Gastrocnemius medialis (tissue), 4 donors: ENCODE data around the gene ADARB2. TPM values are rescaled to one million over a fixed set of nuclear protein-coding genes. Genes with fewer than 3 reads are reported as not detected.

Experiments used
- ATAC-seq, 2 donors: fragments of 150-250 bp; one replicate each; pipeline ENCODE4 v1.9.1; 2016
- DNase-seq, 2 donors: peaks; one replicate each; pipeline ENCODE4 v3.0.0-alpha.2; 2019
- H3K27ac ChIP-seq, 4 donors: fragments of 200-600 bp; sonication (generic); 1 replicate in 1 of 4; 2 replicates in 3 of 4; pipeline ENCODE4 v1.5.1; 2016 to 2018; ENCODE audit warnings: mild to moderate bottlenecking in 2 of 4, moderate library complexity in 1 of 4
- H3K27me3 ChIP-seq, 3 donors: fragments of 200-600 bp; sonication (generic) in 2 of 3; 1 replicate in 1 of 3; 2 replicates in 2 of 3; pipeline versions ENCODE4 v1.5.1 to v1.6.0; 2016 to 2019; ENCODE audit warnings: mild to moderate bottlenecking in 1 of 3, moderate library complexity in 1 of 3
- H3K36me3 ChIP-seq, 2 donors: fragments of 200-600 bp; sonication (generic) in 1 of 2; one replicate each; pipeline ENCODE4 v1.5.1; 2017 to 2018
- H3K4me1 ChIP-seq, 2 donors: fragments of 200-600 bp; sonication (generic) in 1 of 2; one replicate each; pipeline ENCODE4 v1.5.1; 2016 to 2017; ENCODE audit warnings: mild to moderate bottlenecking in 2 of 2
- H3K4me3 ChIP-seq, 4 donors: fragments of 200-600 bp; sonication (generic) in 3 of 4; 1 replicate in 1 of 4; 2 replicates in 3 of 4; pipeline ENCODE4 v1.5.1; 2016 to 2019; ENCODE audit warnings: mild to moderate bottlenecking in 2 of 4
- H3K9me3 ChIP-seq, 3 donors: fragments of 200-600 bp; sonication (generic) in 2 of 3; 1 replicate in 1 of 3; 2 replicates in 2 of 3; pipeline ENCODE4 v1.5.1; 2016 to 2019
- CTCF ChIP-seq, 5 experiments: fragments of 450-650 bp in 3 of 5; fragments of 200-600 bp in 2 of 5; sonication (generic) in 2 of 5; IDR thresholded peaks in 4 of 5; conservative IDR thresholded peaks in 1 of 5; 1 replicate in 4 of 5; 2 replicates in 1 of 5; pipeline ENCODE4 v1.5.1; 2016 to 2019; ENCODE audit warnings: antibody characterized with exemption in 5 of 5, mild to moderate bottlenecking in 3 of 5, moderate library complexity in 3 of 5
- POLR2A ChIP-seq, 2 donors: fragments of 450-650 bp; IDR thresholded peaks; one replicate each; pipeline ENCODE4 v1.6.1; 2017; ENCODE audit warnings: antibody characterized with exemption in 2 of 2, mild to moderate bottlenecking in 2 of 2, moderate library complexity in 2 of 2
- in situ Hi-C, 4 donors: fragments of 200-750 bp; cut with MboI; loops; one replicate each; pipeline versions ENCODE4 v1.15.0 to v1.8.0; 2017; ENCODE audit warnings: low sequenced_read_pairs in 4 of 4
- intact Hi-C: fragments of 100-400 bp; cut with DNase I; formaldehyde crosslinking; loops from one replicate; pipeline ENCODE4 v1.15.1; 2023; ENCODE audit warnings: low total_unique reads
- total RNA-seq, 4 donors: library from RNA; depleted of rRNA; stranded (reverse); fragments of >200 nt; gene quantifications; one replicate each; pipeline versions ENCODE4 v1.1.0 to v1.2.3, GENCODE V29; 2016

The ADARB2 gene
- total RNA-seq, 4 donors from 2014 or later, result 0.07 to 0.87 (median 0.10) TPM

GRCh38 chr10:1393481-1393880 lies 343.8 kb downstream of the ADARB2 start:
- no peaks in the 10 kb centered on the region for H3K4me1 ChIP-seq
- H3K36me3 ChIP-seq, result no peaks in the 10 kb centered on the region
- intact Hi-C loops (no loop called here), in situ Hi-C loops (no loop called here)
- H3K4me3 ChIP-seq, result no peak overlapping the region
- TF ChIP-seq CTCF (IDR thresholded peaks at IDR 0.05 in 4 of 5, conservative IDR thresholded peaks at IDR 0.05 in 1 of 5) (no peak), POLR2A (IDR thresholded peaks at IDR 0.05) (no peak)
- no peak overlapping the region for H3K27ac ChIP-seq
- no peak for ATAC-seq
- H3K27me3 ChIP-seq, result no peaks in the 10 kb centered on the region
- DNase-seq, result no peak
- no peaks in the 10 kb centered on the region for H3K9me3 ChIP-seq

- H3K27ac ChIP-seq, result no peak overlapping the region
- H3K9me3 ChIP-seq, result no peaks in the 10 kb centered on the region
- in situ Hi-C loops, result no loop called here
- no peak for DNase-seq
- H3K4me3 ChIP-seq, result no peak overlapping the region
- H3K27me3 ChIP-seq, result no peaks in the 10 kb centered on the region
- no peak for TF ChIP-seq POLR2A (IDR thresholded peaks at IDR 0.05)
- no peak for TF ChIP-seq CTCF (IDR thresholded peaks at IDR 0.05 in 4 of 5, conservative IDR thresholded peaks at IDR 0.05 in 1 of 5)
- no peak for ATAC-seq
- no peaks in the 10 kb centered on the region for H3K36me3 ChIP-seq
- intact Hi-C loops, result no loop called here
- H3K4me1 ChIP-seq, result no peaks in the 10 kb centered on the region
These were observed 345.2 kb downstream of the ADARB2 start for GRCh38 chr10:1392127-1392526.

GRCh38 chr10:1390200-1390599 lies 347.1 kb downstream of the ADARB2 start:
- no peaks in the 10 kb centered on the region for H3K36me3 ChIP-seq
- H3K27me3 ChIP-seq, result no peaks in the 10 kb centered on the region
- DNase-seq (no peak), ATAC-seq (no peak)
- H3K9me3 ChIP-seq, result no peaks in the 10 kb centered on the region
- TF ChIP-seq CTCF (IDR thresholded peaks at IDR 0.05 in 4 of 5, conservative IDR thresholded peaks at IDR 0.05 in 1 of 5) (no peak), POLR2A (IDR thresholded peaks at IDR 0.05) (no peak)
- H3K4me1 ChIP-seq, result no peaks in the 10 kb centered on the region
- no peak overlapping the region for H3K27ac ChIP-seq
- in situ Hi-C loops (no loop called here), intact Hi-C loops (no loop called here)
- no peak overlapping the region for H3K4me3 ChIP-seq

GRCh38 chr10:1384026-1384425 lies 353.3 kb downstream of the ADARB2 start:
- in situ Hi-C loops, result no loop called here
- DNase-seq (no peak), ATAC-seq (peak in 1 of 2 donors; percentile 42)
- Histone ChIP-seq H3K4me1 (no peaks in the 10 kb centered on the region), H3K4me3 (no peak overlapping the region), H3K27me3 (peaks cover 0 to 3% (median 0%) of the 10 kb centered on the region in 3 donors), H3K9me3 (no peaks in the 10 kb centered on the region), H3K36me3 (no peaks in the 10 kb centered on the region), H3K27ac (no peak overlapping the region)
- intact Hi-C loops, result no loop called here
- TF ChIP-seq CTCF (IDR thresholded peaks at IDR 0.05 in 4 of 5, conservative IDR thresholded peaks at IDR 0.05 in 1 of 5) (no peak), POLR2A (IDR thresholded peaks at IDR 0.05) (no peak)

- H3K9me3 ChIP-seq, result no peaks in the 10 kb centered on the region
- intact Hi-C loops (no loop called here), in situ Hi-C loops (no loop called here)
- H3K27ac ChIP-seq, result no peak overlapping the region
- H3K4me3 ChIP-seq, result no peak overlapping the region
- peaks cover 3 to 11% (median 8%) of the 10 kb centered on the region in 3 donors for H3K27me3 ChIP-seq
- no peaks in the 10 kb centered on the region for H3K36me3 ChIP-seq
- no peak for TF ChIP-seq POLR2A (IDR thresholded peaks at IDR 0.05)
- no peak for TF ChIP-seq CTCF (IDR thresholded peaks at IDR 0.05 in 4 of 5, conservative IDR thresholded peaks at IDR 0.05 in 1 of 5)
- no peaks in the 10 kb centered on the region for H3K4me1 ChIP-seq
- DNase-seq, result no peak
- ATAC-seq, result no peak
These were observed 354.6 kb downstream of the ADARB2 start for GRCh38 chr10:1382711-1383110.
